HCT116 (cell line): Measurements from ENCODE around the gene RANBP17. TPM values are rescaled to one million over a fixed set of nuclear protein-coding genes. Genes with fewer than 3 reads are reported as not detected.

Experiments used
- ATAC-seq: fragments of 200-7000 bp; cut with Tn5 transposase; 2 replicates; pipeline ENCODE4 v1.9.1; 2020; ENCODE audit warnings: mild to moderate bottlenecking, moderate library complexity
- BruUV-seq: library from RNA; stranded (reverse); fragments of 400-500 nt; replicated peaks from 2 replicates; lab custom pipeline; 2021; lab: Mats Ljungman, UMichigan
- CTCF ChIA-PET: fragments of 300-600 bp; sonication (Branson Sonifier 250); formaldehyde crosslinking; loops from one replicate; lab custom pipeline; 2021; ENCODE audit warnings: antibody characterized with exemption; lab: Charles Lee
- POLR2A ChIA-PET: fragments of 300-600, 350-600 bp; sonication (Branson Sonifier 250); formaldehyde crosslinking; loops from one replicate; lab custom pipeline; 2021; ENCODE audit warnings: antibody characterized with exemption; lab: Charles Lee
- RAD21 ChIA-PET, 2 experiments: fragments of 300-600 bp; sonication (Branson Sonifier 250); formaldehyde crosslinking; loops; one replicate each; lab custom pipeline; 2023; ENCODE audit warnings: low total read pairs in 2 of 2; ENCODE audit not compliant: uncharacterized antibody in 2 of 2, unreplicated experiment in 2 of 2, low non-redundant PET in 1 of 2; lab: Charles Lee
- DNase-seq: peaks from one replicate; pipeline ENCODE4 v3.0.0-alpha.2; 2010; ENCODE audit warnings: low read depth, low spot score
- H2AFZ ChIP-seq: fragments of 200-600 bp; shearing (Covaris generic), sonication (generic); 2 replicates; pipeline ENCODE4 v1.6.1; 2017; ENCODE audit warnings: low read depth, mixed run types, mixed read lengths, antibody characterized with exemption, low read length; ENCODE audit not compliant: poor library complexity, severe bottlenecking
- H3K27ac ChIP-seq: 2 replicates; pipeline ENCODE4 v1.5.1; 2012; ENCODE audit warnings: low read depth, low read length
- H3K27me3 ChIP-seq: fragments of 200-600 bp; sonication (generic); 2 replicates; pipeline ENCODE4 v1.6.1; 2016; ENCODE audit warnings: mixed run types, low read length, mixed read lengths; ENCODE audit not compliant: insufficient read depth
- H3K36me3 ChIP-seq, 2 experiments: fragments of 200-500 bp in 1 of 2; fragments of 200-600 bp in 1 of 2; sonication (Bioruptor generic) in 1 of 2; sonication (generic) in 1 of 2; 2 replicates each; pipeline versions ENCODE4 v1.5.1 to v1.6.1; 2014 to 2016; ENCODE audit warnings: low read length in 2 of 2, inconsistent platforms in 1 of 2, mixed read lengths in 1 of 2, mixed run types in 1 of 2; ENCODE audit not compliant: insufficient read depth in 2 of 2, control insufficient read depth in 1 of 2
- H3K4me1 ChIP-seq, 2 experiments: fragments of 200-600 bp in 1 of 2; sonication (generic) in 1 of 2; 2 replicates each; pipeline versions ENCODE4 v1.5.1 to v1.6.1; 2012 to 2017; ENCODE audit warnings: low read length in 2 of 2, inconsistent platforms in 1 of 2, mild to moderate bottlenecking in 1 of 2, mixed read lengths in 1 of 2, mixed run types in 1 of 2, moderate library complexity in 1 of 2; ENCODE audit not compliant: insufficient read depth in 2 of 2, control insufficient read depth in 1 of 2
- H3K4me2 ChIP-seq: fragments of 200-600 bp; sonication (generic); 2 replicates; pipeline ENCODE4 v1.6.1; 2017; ENCODE audit warnings: mixed run types, low read length, mixed read lengths
- H3K4me3 ChIP-seq, 2 experiments: fragments of 200-600 bp in 1 of 2; sonication (generic) in 1 of 2; replicated peaks in 1 of 2; 2 replicates each; pipeline ENCODE4 v1.5.1; 2011 to 2016; ENCODE audit warnings: low read length in 2 of 2, control low read depth in 1 of 2, low read depth in 1 of 2, mild to moderate bottlenecking in 1 of 2, mixed read lengths in 1 of 2, mixed run types in 1 of 2
- H3K79me2 ChIP-seq: fragments of 200-600 bp; sonication (generic); 2 replicates; pipeline ENCODE4 v1.6.1; 2017; ENCODE audit warnings: mild to moderate bottlenecking, mixed run types, low read length, moderate library complexity, mixed read lengths; ENCODE audit not compliant: insufficient read depth
- H3K9ac ChIP-seq: fragments of 200-600 bp; sonication (generic); 2 replicates; pipeline ENCODE4 v1.6.1; 2016; ENCODE audit warnings: low read length, mixed read lengths
- H3K9me2 ChIP-seq: fragments of 200-600 bp; sonication (generic), shearing (Covaris generic); 2 replicates; pipeline ENCODE4 v1.6.1; 2017; ENCODE audit warnings: mixed run types, mild to moderate bottlenecking, moderate library complexity; ENCODE audit not compliant: insufficient read depth
- H3K9me3 ChIP-seq, 2 experiments: fragments of 200-500 bp in 1 of 2; fragments of 200-600 bp in 1 of 2; sonication (Bioruptor generic) in 1 of 2; sonication (generic) in 1 of 2; 2 replicates each; pipeline ENCODE4 v1.6.1; 2014 to 2017; ENCODE audit warnings: low read length in 2 of 2, mixed read lengths in 2 of 2, inconsistent platforms in 1 of 2, low read depth in 1 of 2, mild to moderate bottlenecking in 1 of 2, mixed run types in 1 of 2, moderate library complexity in 1 of 2; ENCODE audit not compliant: control insufficient read depth in 1 of 2, insufficient read depth in 1 of 2
- H4K20me1 ChIP-seq: fragments of 200-600 bp; sonication (generic), shearing (Covaris generic); 2 replicates; pipeline ENCODE4 v1.6.1; 2017; ENCODE audit warnings: mixed run types, mild to moderate bottlenecking, moderate library complexity; ENCODE audit not compliant: insufficient read depth
- CBX3 ChIP-seq: IDR thresholded peaks from 2 replicates; pipeline ENCODE4 v1.6.1; 2012; ENCODE audit warnings: low read depth
- CEBPB ChIP-seq: IDR thresholded peaks from 2 replicates; pipeline ENCODE4 v1.6.1; 2012; ENCODE audit warnings: low read depth
- EGR1 ChIP-seq: IDR thresholded peaks from 2 replicates; pipeline ENCODE4 v1.6.1; 2012; ENCODE audit warnings: low read depth
- EZH2 ChIP-seq: fragments of 200-600 bp; sonication (generic); IDR thresholded peaks from 2 replicates; pipeline ENCODE4 v1.6.1; 2017; ENCODE audit warnings: antibody characterized with exemption, mixed run types
- EZH2phosphoT487 ChIP-seq: fragments of 200-600 bp; IDR thresholded peaks from 2 replicates; pipeline ENCODE4 v1.6.1; 2018; ENCODE audit warnings: antibody characterized with exemption, borderline replicate concordance
- FOSL1 ChIP-seq: IDR thresholded peaks from 2 replicates; pipeline ENCODE4 v1.6.1; 2012; ENCODE audit warnings: low read depth
- JUND ChIP-seq: IDR thresholded peaks from 2 replicates; pipeline ENCODE4 v1.6.1; 2012
- POLR2A ChIP-seq: IDR thresholded peaks from 2 replicates; pipeline ENCODE4 v1.7.0; 2011; ENCODE audit warnings: borderline replicate concordance; ENCODE audit not compliant: insufficient read depth, insufficient read length; ENCODE audit errors: extremely low read depth
- POLR2AphosphoS5 ChIP-seq: IDR thresholded peaks from 2 replicates; pipeline ENCODE4 v1.6.1; 2011; ENCODE audit warnings: mild to moderate bottlenecking, low read depth, low read length, moderate library complexity
- RAD21 ChIP-seq: IDR thresholded peaks from 2 replicates; pipeline ENCODE4 v1.6.1; 2012; ENCODE audit warnings: low read depth, mild to moderate bottlenecking
- SIN3A ChIP-seq: IDR thresholded peaks from 2 replicates; pipeline ENCODE4 v1.6.1; 2012; ENCODE audit warnings: low read depth
- SP1 ChIP-seq: IDR thresholded peaks from 2 replicates; pipeline ENCODE4 v1.6.1; 2012; ENCODE audit warnings: low read depth
- SRF ChIP-seq: IDR thresholded peaks from 2 replicates; pipeline ENCODE4 v1.6.1; 2012; ENCODE audit warnings: low read depth
- TCF7L2 ChIP-seq: IDR thresholded peaks from 2 replicates; pipeline ENCODE4 v1.7.0; 2011; ENCODE audit warnings: borderline replicate concordance, inconsistent platforms; ENCODE audit not compliant: insufficient read depth, insufficient read length; ENCODE audit errors: extremely low read depth
- ZFX ChIP-seq: fragments of 450-650 bp; IDR thresholded peaks from 2 replicates; pipeline ENCODE4 v1.6.1; 2017
- ZNF274 ChIP-seq: fragments of 200-500 bp; sonication (Bioruptor generic); IDR thresholded peaks from 2 replicates; pipeline ENCODE4 v1.6.1; 2014; ENCODE audit warnings: mild to moderate bottlenecking, low read depth, low read length, inconsistent platforms
- intact Hi-C: fragments of 100-400 bp; cut with micrococcal nuclease; formaldehyde crosslinking; loops from 2 replicates; pipeline ENCODE4 v1.10.0; 2022
- total RNA-seq: library from RNA; stranded (reverse); gene quantifications from one replicate; pipeline ENCODE4 v1.2.1, GENCODE V29; 2021; ENCODE audit not compliant: unreplicated experiment
- TF ChIP-seq, protein P1 (sequence below), 3 experiments: fragments of 200-600 bp in 1 of 3; sonication (generic) in 1 of 3; IDR thresholded peaks in 2 of 3; conservative IDR thresholded peaks in 1 of 3; 2 replicates each; pipeline ENCODE4 v1.5.1; 2012 to 2017; ENCODE audit warnings: low read depth in 2 of 3, low read length in 2 of 3, antibody characterized with exemption in 1 of 3, borderline replicate concordance in 1 of 3, control low read depth in 1 of 3, mild to moderate bottlenecking in 1 of 3, mixed read lengths in 1 of 3, mixed run types in 1 of 3, moderate library complexity in 1 of 3; ENCODE audit not compliant: insufficient read depth in 1 of 3
- TF ChIP-seq, protein P2 (sequence below): IDR thresholded peaks from 2 replicates; pipeline ENCODE4 v1.6.1; 2011; ENCODE audit warnings: mild to moderate bottlenecking, low read length, moderate library complexity; ENCODE audit not compliant: insufficient replicate concordance; ENCODE audit errors: extremely low read depth
- TF ChIP-seq, protein P3 (sequence below): IDR thresholded peaks from 2 replicates; pipeline ENCODE4 v1.6.1; 2012; ENCODE audit warnings: low read depth
- TF ChIP-seq, protein P4 (sequence below): IDR thresholded peaks from 2 replicates; pipeline ENCODE4 v1.6.1; 2012

The RANBP17 gene
- total RNA-seq, 1 experiment from 2014 or later: 18.2 TPM

DNA sequence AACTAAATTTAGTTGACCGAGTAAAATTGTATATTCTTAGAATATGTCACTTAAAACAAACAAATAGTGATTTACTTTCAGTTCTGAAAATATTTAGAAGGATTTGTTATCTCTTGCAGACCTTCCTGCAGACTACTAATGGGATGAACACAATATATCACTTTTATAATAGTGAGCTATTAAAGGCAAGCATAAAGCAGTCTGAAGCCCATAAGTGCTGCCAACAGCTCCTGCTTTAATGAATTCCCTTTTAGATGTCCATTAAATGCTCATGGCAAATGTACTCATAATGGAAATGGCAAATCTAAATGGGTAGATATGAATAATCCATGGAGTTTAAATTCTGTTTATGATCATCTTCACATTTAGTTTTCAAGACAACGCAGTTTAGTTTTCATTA is 170.2 kb downstream of the RANBP17 start:
- no peak for ATAC-seq
- Histone ChIP-seq H3K27me3 (no peaks in the 10 kb centered on the region), H3K4me3 (no peak overlapping the region), H3K27ac (no peak overlapping the region), H3K79me2 (no peaks in the 10 kb centered on the region), H3K4me1 (no peaks in the 10 kb centered on the region), H3K9ac (no peak overlapping the region), H3K9me3 (no peaks in the 10 kb centered on the region), H2AFZ (no peak overlapping the region), H3K36me3 (no peaks in the 10 kb centered on the region), H3K4me2 (no peak overlapping the region), H3K9me2 (no peaks in the 10 kb centered on the region), H4K20me1 (no peaks in the 10 kb centered on the region)
- POLR2A ChIA-PET: no interaction called here
- intact Hi-C loops: no loop called here
- BruUV-seq: no TSS peak
- CTCF ChIA-PET: no interaction called here
- TF ChIP-seq ZNF274 (no peak), CBX3 (no peak), FOSL1 (no peak), TCF7L2 (no peak), CEBPB (no peak), POLR2AphosphoS5 (no peak), SP1 (no peak), POLR2A (no peak), ZFX (no peak), SRF (no peak), RAD21 (no peak), JUND (no peak), EZH2phosphoT487 (no peak), SIN3A (no peak), EGR1 (no peak), EZH2 (no peak)
- TF ChIP-seq, protein P1, sequence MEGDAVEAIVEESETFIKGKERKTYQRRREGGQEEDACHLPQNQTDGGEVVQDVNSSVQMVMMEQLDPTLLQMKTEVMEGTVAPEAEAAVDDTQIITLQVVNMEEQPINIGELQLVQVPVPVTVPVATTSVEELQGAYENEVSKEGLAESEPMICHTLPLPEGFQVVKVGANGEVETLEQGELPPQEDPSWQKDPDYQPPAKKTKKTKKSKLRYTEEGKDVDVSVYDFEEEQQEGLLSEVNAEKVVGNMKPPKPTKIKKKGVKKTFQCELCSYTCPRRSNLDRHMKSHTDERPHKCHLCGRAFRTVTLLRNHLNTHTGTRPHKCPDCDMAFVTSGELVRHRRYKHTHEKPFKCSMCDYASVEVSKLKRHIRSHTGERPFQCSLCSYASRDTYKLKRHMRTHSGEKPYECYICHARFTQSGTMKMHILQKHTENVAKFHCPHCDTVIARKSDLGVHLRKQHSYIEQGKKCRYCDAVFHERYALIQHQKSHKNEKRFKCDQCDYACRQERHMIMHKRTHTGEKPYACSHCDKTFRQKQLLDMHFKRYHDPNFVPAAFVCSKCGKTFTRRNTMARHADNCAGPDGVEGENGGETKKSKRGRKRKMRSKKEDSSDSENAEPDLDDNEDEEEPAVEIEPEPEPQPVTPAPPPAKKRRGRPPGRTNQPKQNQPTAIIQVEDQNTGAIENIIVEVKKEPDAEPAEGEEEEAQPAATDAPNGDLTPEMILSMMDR (IDR thresholded peaks at IDR 0.05 in 2 of 3, conservative IDR thresholded peaks at IDR 0.05 in 1 of 3; ENCODE audit: borderline replicate concordance in 1 of 3, insufficient read depth in 1 of 3, low read depth in 2 of 3, low read length in 2 of 3): no peak
- TF ChIP-seq, protein P2, sequence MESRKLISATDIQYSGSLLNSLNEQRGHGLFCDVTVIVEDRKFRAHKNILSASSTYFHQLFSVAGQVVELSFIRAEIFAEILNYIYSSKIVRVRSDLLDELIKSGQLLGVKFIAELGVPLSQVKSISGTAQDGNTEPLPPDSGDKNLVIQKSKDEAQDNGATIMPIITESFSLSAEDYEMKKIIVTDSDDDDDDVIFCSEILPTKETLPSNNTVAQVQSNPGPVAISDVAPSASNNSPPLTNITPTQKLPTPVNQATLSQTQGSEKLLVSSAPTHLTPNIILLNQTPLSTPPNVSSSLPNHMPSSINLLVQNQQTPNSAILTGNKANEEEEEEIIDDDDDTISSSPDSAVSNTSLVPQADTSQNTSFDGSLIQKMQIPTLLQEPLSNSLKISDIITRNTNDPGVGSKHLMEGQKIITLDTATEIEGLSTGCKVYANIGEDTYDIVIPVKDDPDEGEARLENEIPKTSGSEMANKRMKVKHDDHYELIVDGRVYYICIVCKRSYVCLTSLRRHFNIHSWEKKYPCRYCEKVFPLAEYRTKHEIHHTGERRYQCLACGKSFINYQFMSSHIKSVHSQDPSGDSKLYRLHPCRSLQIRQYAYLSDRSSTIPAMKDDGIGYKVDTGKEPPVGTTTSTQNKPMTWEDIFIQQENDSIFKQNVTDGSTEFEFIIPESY: no peak
- TF ChIP-seq, protein P3, sequence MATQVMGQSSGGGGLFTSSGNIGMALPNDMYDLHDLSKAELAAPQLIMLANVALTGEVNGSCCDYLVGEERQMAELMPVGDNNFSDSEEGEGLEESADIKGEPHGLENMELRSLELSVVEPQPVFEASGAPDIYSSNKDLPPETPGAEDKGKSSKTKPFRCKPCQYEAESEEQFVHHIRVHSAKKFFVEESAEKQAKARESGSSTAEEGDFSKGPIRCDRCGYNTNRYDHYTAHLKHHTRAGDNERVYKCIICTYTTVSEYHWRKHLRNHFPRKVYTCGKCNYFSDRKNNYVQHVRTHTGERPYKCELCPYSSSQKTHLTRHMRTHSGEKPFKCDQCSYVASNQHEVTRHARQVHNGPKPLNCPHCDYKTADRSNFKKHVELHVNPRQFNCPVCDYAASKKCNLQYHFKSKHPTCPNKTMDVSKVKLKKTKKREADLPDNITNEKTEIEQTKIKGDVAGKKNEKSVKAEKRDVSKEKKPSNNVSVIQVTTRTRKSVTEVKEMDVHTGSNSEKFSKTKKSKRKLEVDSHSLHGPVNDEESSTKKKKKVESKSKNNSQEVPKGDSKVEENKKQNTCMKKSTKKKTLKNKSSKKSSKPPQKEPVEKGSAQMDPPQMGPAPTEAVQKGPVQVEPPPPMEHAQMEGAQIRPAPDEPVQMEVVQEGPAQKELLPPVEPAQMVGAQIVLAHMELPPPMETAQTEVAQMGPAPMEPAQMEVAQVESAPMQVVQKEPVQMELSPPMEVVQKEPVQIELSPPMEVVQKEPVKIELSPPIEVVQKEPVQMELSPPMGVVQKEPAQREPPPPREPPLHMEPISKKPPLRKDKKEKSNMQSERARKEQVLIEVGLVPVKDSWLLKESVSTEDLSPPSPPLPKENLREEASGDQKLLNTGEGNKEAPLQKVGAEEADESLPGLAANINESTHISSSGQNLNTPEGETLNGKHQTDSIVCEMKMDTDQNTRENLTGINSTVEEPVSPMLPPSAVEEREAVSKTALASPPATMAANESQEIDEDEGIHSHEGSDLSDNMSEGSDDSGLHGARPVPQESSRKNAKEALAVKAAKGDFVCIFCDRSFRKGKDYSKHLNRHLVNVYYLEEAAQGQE: no peak
- TF ChIP-seq, protein P4, sequence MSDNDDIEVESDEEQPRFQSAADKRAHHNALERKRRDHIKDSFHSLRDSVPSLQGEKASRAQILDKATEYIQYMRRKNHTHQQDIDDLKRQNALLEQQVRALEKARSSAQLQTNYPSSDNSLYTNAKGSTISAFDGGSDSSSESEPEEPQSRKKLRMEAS: no peak
- no peak for DNase-seq
- RAD21 ChIA-PET: no interaction called here
